Spleen (tissue), 7 donors: ENCODE measurements around the gene FTSJ1.

Experiments
- CTCF ChIP-seq, 11 experiments: fragments of 200-600 bp in 7 of 11; fragments of 450-650 bp in 4 of 11; sonication (generic) in 4 of 11; IDR thresholded peaks in 8 of 11; conservative IDR thresholded peaks in 3 of 11; 1 replicate in 7 of 11; 2 replicates in 4 of 11; pipeline versions ENCODE4 v1.4.0 to v1.8.0; 2016 to 2021; ENCODE audit warnings: antibody characterized with exemption in 11 of 11, inconsistent platforms in 4 of 11, mild to moderate bottlenecking in 1 of 11
- POLR2A ChIP-seq, 3 donors: fragments of 450-650 bp; IDR thresholded peaks; one replicate each; pipeline ENCODE4 v1.5.1; 2017; ENCODE audit warnings: antibody characterized with exemption in 3 of 3, mild to moderate bottlenecking in 1 of 3
- POLR2AphosphoS5 ChIP-seq, 3 donors: sonication (generic); formaldehyde crosslinking; IDR thresholded peaks; one replicate each; pipeline ENCODE4 v1.5.1; 2017; ENCODE audit warnings: antibody characterized with exemption in 3 of 3
- donor health status: DM: no; HTN: no; CAD: no; lungs with moderate emphysema.
- donor health status: DM: no; HTN: no; CAD: no.
- donor health status: DM: no; HTN: no; CAD: no.

- TF ChIP-seq CTCF (IDR thresholded peaks at IDR 0.05 in 8 of 11, conservative IDR thresholded peaks at IDR 0.05 in 3 of 11) (no peak), POLR2AphosphoS5 (IDR thresholded peaks at IDR 0.05) (no peak), POLR2A (IDR thresholded peaks at IDR 0.05) (no peak)
These were observed 2.2 kb downstream of the FTSJ1 start for GRCh38 chrX:48477960-48478755.
